H1 (cell line): ENCODE measurements around the gene CDC7. TPM values are rescaled to one million over a fixed set of nuclear protein-coding genes. Genes with fewer than 3 reads are reported as not detected.

Experiments used
- CTCF ChIA-PET: fragments of 300-600 bp; sonication (Branson Sonifier 250); formaldehyde crosslinking; loops from one replicate; lab custom pipeline; 2021; ENCODE audit not compliant: partially characterized antibody; lab: Charles Lee
- POLR2A ChIA-PET: fragments of 300-600 bp; sonication (Branson Sonifier 250); formaldehyde crosslinking; loops from one replicate; lab custom pipeline; 2021; ENCODE audit warnings: inconsistent platforms; ENCODE audit not compliant: partially characterized antibody; lab: Charles Lee
- DNase-seq, 2 experiments: peaks; one replicate each; pipeline versions ENCODE4 v3.0.0 to v3.0.0-alpha.2; 2010 to 2022; ENCODE audit warnings: low spot score in 2 of 2, low read depth in 1 of 2, mixed read lengths in 1 of 2
- FAIRE-seq: peaks from 2 replicates; lab custom pipeline; 2011; peaks lifted over from hg19 to GRCh38; lab: Jason Lieb, UNC
- H2AFZ ChIP-seq: 2 replicates; pipeline ENCODE4 v1.8.1; 2012; ENCODE audit warnings: low read length, inconsistent platforms
- H2AK5ac ChIP-seq: 2 replicates; pipeline ENCODE4 v1.6.1; 2013; ENCODE audit warnings: low read depth, low read length
- H2BK120ac ChIP-seq: replicated peaks from 2 replicates; pipeline ENCODE3; 2013; ENCODE audit warnings: low read depth, low read length, inconsistent platforms
- H2BK12ac ChIP-seq: 2 replicates; pipeline ENCODE4 v1.6.1; 2013; ENCODE audit warnings: low read depth, low read length
- H2BK15ac ChIP-seq: 2 replicates; pipeline ENCODE4 v1.6.1; 2013; ENCODE audit warnings: low read length
- H2BK20ac ChIP-seq: 2 replicates; pipeline ENCODE4 v1.6.1; 2013; ENCODE audit warnings: low read length
- H2BK5ac ChIP-seq: 2 replicates; pipeline ENCODE4 v1.6.1; 2013; ENCODE audit warnings: low read depth, low read length
- H3K14ac ChIP-seq: 2 replicates; pipeline ENCODE4 v1.6.1; 2013; ENCODE audit warnings: inconsistent platforms; ENCODE audit not compliant: insufficient read length
- H3K18ac ChIP-seq: 2 replicates; pipeline ENCODE4 v1.6.1; 2013; ENCODE audit warnings: low read length; ENCODE audit errors: extremely low read depth
- H3K23ac ChIP-seq: 2 replicates; pipeline ENCODE4 v1.6.1; 2013; ENCODE audit warnings: inconsistent platforms; ENCODE audit not compliant: insufficient read length
- H3K23me2 ChIP-seq: 2 replicates; pipeline ENCODE4 v1.6.1; 2013; ENCODE audit warnings: low read depth, low read length
- H3K27ac ChIP-seq: 2 replicates; pipeline ENCODE4 v1.6.1; 2011; ENCODE audit warnings: low read depth, low read length, inconsistent platforms
- H3K27me3 ChIP-seq, 4 experiments: replicated peaks in 1 of 4; 1 replicate in 1 of 4; 2 replicates in 3 of 4; pipeline versions ENCODE4 v1.6.1 to v1.8.1; 2011 to 2013; ENCODE audit warnings: low read length in 3 of 4, mild to moderate bottlenecking in 3 of 4, inconsistent platforms in 2 of 4, mixed read lengths in 2 of 4, moderate library complexity in 1 of 4; ENCODE audit not compliant: control insufficient read depth in 3 of 4, insufficient read depth in 3 of 4; ENCODE audit errors: extremely low read depth in 1 of 4
- H3K36me3 ChIP-seq, 4 experiments: 2 replicates each; pipeline versions ENCODE4 v1.6.1 to v1.8.1; 2011 to 2013; ENCODE audit warnings: mild to moderate bottlenecking in 4 of 4, low read length in 3 of 4, moderate library complexity in 2 of 4, control low read depth in 1 of 4, inconsistent platforms in 1 of 4; ENCODE audit not compliant: insufficient read depth in 4 of 4, control insufficient read depth in 2 of 4
- H3K4ac ChIP-seq: replicated peaks from 2 replicates; pipeline ENCODE3; 2013; ENCODE audit warnings: low read length, low read depth, mixed read lengths, inconsistent platforms; ENCODE audit not compliant: insufficient read length
- H3K4me1 ChIP-seq, 4 experiments: replicated peaks in 1 of 4; 1 replicate in 1 of 4; 2 replicates in 3 of 4; pipeline versions ENCODE4 v1.6.1 to v1.8.1; 2011 to 2013; ENCODE audit warnings: low read length in 3 of 4, inconsistent platforms in 2 of 4, mixed read lengths in 1 of 4; ENCODE audit not compliant: insufficient read depth in 4 of 4, control insufficient read depth in 3 of 4
- H3K4me2 ChIP-seq, 2 experiments: 2 replicates each; pipeline versions ENCODE4 v1.6.1 to v1.8.1; 2011 to 2013; ENCODE audit warnings: low read depth in 2 of 2, low read length in 2 of 2, control low read depth in 1 of 2, inconsistent platforms in 1 of 2, mild to moderate bottlenecking in 1 of 2; ENCODE audit not compliant: insufficient read depth in 1 of 2
- H3K4me3 ChIP-seq, 4 experiments: fragments of 200-600, 300-600 bp in 1 of 4; sonication (generic), shearing (Covaris generic), sonication (Bioruptor Twin) in 1 of 4; 2 replicates each; pipeline versions ENCODE4 v1.5.1 to v1.8.1; 2011 to 2016; ENCODE audit warnings: low read length in 4 of 4, low read depth in 3 of 4, control low read depth in 2 of 4, inconsistent platforms in 2 of 4, mild to moderate bottlenecking in 2 of 4, mixed read lengths in 1 of 4, moderate library complexity in 1 of 4; ENCODE audit not compliant: insufficient read depth in 2 of 4; ENCODE audit errors: extremely low read depth in 1 of 4
- H3K56ac ChIP-seq: replicated peaks from 2 replicates; pipeline ENCODE3; 2013; ENCODE audit warnings: low read depth, mild to moderate bottlenecking, mixed read lengths, low read length, inconsistent platforms; ENCODE audit not compliant: insufficient read length
- H3K79me1 ChIP-seq: 2 replicates; pipeline ENCODE4 v1.6.1; 2013; ENCODE audit warnings: low read depth, low read length, control low read depth
- H3K79me2 ChIP-seq, 2 experiments: 2 replicates each; pipeline versions ENCODE4 v1.6.1 to v1.8.1; 2012 to 2013; ENCODE audit warnings: low read length in 2 of 2, mild to moderate bottlenecking in 2 of 2, inconsistent platforms in 1 of 2; ENCODE audit not compliant: insufficient read depth in 2 of 2, control insufficient read depth in 1 of 2
- H3K9ac ChIP-seq, 4 experiments: replicated peaks in 1 of 4; 1 replicate in 1 of 4; 2 replicates in 3 of 4; pipeline versions ENCODE4 v1.6.1 to v1.8.1; 2011 to 2013; ENCODE audit warnings: low read depth in 3 of 4, low read length in 3 of 4, control low read depth in 2 of 4, mild to moderate bottlenecking in 2 of 4, moderate library complexity in 2 of 4, inconsistent platforms in 1 of 4; ENCODE audit errors: extremely low read depth in 1 of 4
- H3K9me3 ChIP-seq, 2 experiments: 2 replicates each; pipeline versions ENCODE4 v1.6.1 to v1.8.1; 2012 to 2013; ENCODE audit warnings: mild to moderate bottlenecking in 2 of 2, moderate library complexity in 2 of 2, control low read depth in 1 of 2, inconsistent platforms in 1 of 2, low read depth in 1 of 2, low read length in 1 of 2, mixed read lengths in 1 of 2; ENCODE audit not compliant: insufficient read depth in 2 of 2
- H4K20me1 ChIP-seq, 2 experiments: replicated peaks in 1 of 2; 2 replicates each; pipeline versions ENCODE3 to v1.8.1; 2011 to 2013; ENCODE audit warnings: inconsistent platforms in 2 of 2, low read length in 2 of 2, mild to moderate bottlenecking in 1 of 2; ENCODE audit not compliant: insufficient read depth in 2 of 2, control insufficient read depth in 1 of 2
- H4K5ac ChIP-seq: 2 replicates; pipeline ENCODE4 v1.6.1; 2013; ENCODE audit warnings: low read length, low read depth, mixed read lengths, inconsistent platforms; ENCODE audit not compliant: insufficient read length
- H4K8ac ChIP-seq: 2 replicates; pipeline ENCODE4 v1.8.0; 2013; ENCODE audit warnings: mild to moderate bottlenecking, moderate library complexity, low read length, inconsistent platforms; ENCODE audit not compliant: insufficient read depth; ENCODE audit errors: extremely low read depth
- H4K91ac ChIP-seq: replicated peaks from 2 replicates; pipeline ENCODE3; 2013; ENCODE audit warnings: low read length, mixed read lengths, inconsistent platforms; ENCODE audit not compliant: insufficient read length
- ATF3 ChIP-seq: IDR thresholded peaks from 2 replicates; pipeline ENCODE4 v1.6.1; 2011; ENCODE audit warnings: low read depth, mild to moderate bottlenecking, low read length; ENCODE audit not compliant: insufficient read depth
- NRF1 ChIP-seq: IDR thresholded peaks from 2 replicates; pipeline ENCODE4 v1.6.1; 2011; ENCODE audit warnings: mild to moderate bottlenecking, low read depth, low read length, improper control_type of control experiment
- SRF ChIP-seq: IDR thresholded peaks from 2 replicates; pipeline ENCODE4 v1.6.1; 2011; ENCODE audit warnings: mild to moderate bottlenecking, low read depth, low read length, moderate library complexity
- TBP ChIP-seq: IDR thresholded peaks from 2 replicates; pipeline ENCODE4 v1.6.1; 2011; ENCODE audit warnings: low read depth, low read length, improper control_type of control experiment
- TEAD4 ChIP-seq: IDR thresholded peaks from 2 replicates; pipeline ENCODE4 v1.6.1; 2012; ENCODE audit warnings: low read depth, low read length, inconsistent platforms, mixed read lengths
- ZNF274 ChIP-seq: IDR thresholded peaks from 2 replicates; pipeline ENCODE4 v1.7.0; 2012; ENCODE audit warnings: low read length, borderline replicate concordance; ENCODE audit errors: extremely low read depth
- WGBS, 2 experiments: shearing (Covaris generic) in 1 of 2; methylation state at CpG; one replicate each; pipeline versions ENCODE4 v1.1.6 to v1.1.7; 2013 to 2015; ENCODE audit warnings: low lambda C conversion rate in 2 of 2, mixed read lengths in 2 of 2, inconsistent platforms in 1 of 2, low coverage in 1 of 2, missing lambda C conversion rate in 1 of 2; ENCODE audit not compliant: insufficient replicate concordance in 2 of 2, insufficient coverage in 1 of 2, insufficient read length in 1 of 2; ENCODE audit errors: extremely low coverage in 1 of 2, missing lambda C conversion rate in 1 of 2; 5-methylcytosine and 5-hydroxymethylcytosine counted together
- polyA plus RNA-seq, 7 experiments: library from polyadenylated mRNA; depleted of rRNA in 3 of 7; stranded (reverse) in 5 of 7; unstranded in 2 of 7; fragments of >200 nt in 5 of 7; fragments of 200-250 nt in 2 of 7; gene quantifications; 1 replicate in 5 of 7; 2 replicates in 1 of 7; 4 replicates in 1 of 7; pipeline versions ENCODE4 v1.2.1 to v1.2.3, GENCODE V29; 2011 to 2013; ENCODE audit warnings: missing spikeins in 2 of 7, mixed read lengths in 2 of 7
- total RNA-seq: library from RNA; stranded (reverse); fragmentation: NEBNext Ultra II Directional; extraction: Animal tissue kit (Norgen Biotek cat#: 25700); gene quantifications from 2 replicates; pipeline ENCODE4 v1.2.1, GENCODE V29; 2021

Gene CDC7
- total and polyA plus RNA-seq, 2 of the 8 experiments (the other 6 are each of a cell fraction or from before 2014, with no cell fraction given) = 12.2 to 34.4 TPM

- Histone ChIP-seq H4K8ac (no peak overlapping the region), H2BK5ac (no peak overlapping the region), H3K14ac (no peak overlapping the region), H3K36me3 (no peaks in the 10 kb centered on the region), H4K91ac (no peak overlapping the region), H3K23me2 (no peaks in the 10 kb centered on the region; the same call in 1 of the 2 replicates), H3K27me3 (no peaks in the 10 kb centered on the region), H4K5ac (no peak overlapping the region), H2AFZ (no peak overlapping the region), H2BK120ac (no peak overlapping the region), H3K27ac (no peak overlapping the region), H3K79me2 (no peaks in the 10 kb centered on the region), H3K4me2 (no peak overlapping the region), H3K4me3 (no peak overlapping the region), H3K79me1 (no peaks in the 10 kb centered on the region), H3K56ac (no peak overlapping the region), H2AK5ac (no peak overlapping the region), H2BK15ac (no peak overlapping the region), H3K23ac (no peak overlapping the region), H3K4me1 (no peaks in the 10 kb centered on the region), H3K18ac (no peak overlapping the region), H3K4ac (no peak overlapping the region), H2BK12ac (no peak overlapping the region), H2BK20ac (no peak overlapping the region), H3K9ac (no peak overlapping the region), H4K20me1 (no peaks in the 10 kb centered on the region), H3K9me3 (no peaks in the 10 kb centered on the region)
- 88% methylated on average over 1 of the region's 1 CpG; no CpG with 5 or more reads in 1 of the 2 experiments for WGBS, 2 experiments
- FAIRE-seq (no peak), DNase-seq (no peak)
- TF ChIP-seq TEAD4 (no peak), ATF3 (no peak), SRF (no peak), NRF1 (no peak), TBP (no peak), ZNF274 (no peak)
- CTCF ChIA-PET = no interaction called here
- POLR2A ChIA-PET = no interaction called here
Measured at GRCh38 chr1:91490501-91490900, 10.2 kb upstream of the CDC7 start.
